ENCODE results near the gene GDF11.

GRCh38 chr12:55702861-55703260 is 40.1 kb upstream of the GDF11 start:
- TF ChIP-seq CTCF (IDR thresholded peaks at IDR 0.05) (no peak), ZFX (IDR thresholded peaks at IDR 0.05; ENCODE audit: borderline replicate concordance) (no peak)

Data from 22Rv1 (cell line).